Motor neuron (in vitro differentiated cells): ENCODE measurements around the gene ANKFN1. TPM values are rescaled to one million over a fixed set of nuclear protein-coding genes. Genes with fewer than 3 reads are reported as not detected.
A peak's percentile ranks its signal among the peaks of the same experiment; 100 is the strongest.

Experiments
- ATAC-seq, 8 experiments: fragments of 200-7000 bp; cut with Tn5 transposase; replicated peaks in 6 of 8; 2 replicates each; pipeline ENCODE4 v1.8.0; 2021; ENCODE audit warnings: mild to moderate bottlenecking in 8 of 8, moderate library complexity in 8 of 8
- H3K27ac ChIP-seq, 2 donors: fragments of 250-450 bp; sonication (Bioruptor Pico); 2 replicates each; pipeline ENCODE4 v1.9.0; 2021; ENCODE audit warnings: antibody characterized with exemption in 2 of 2, mild to moderate bottlenecking in 2 of 2, moderate library complexity in 1 of 2
- H3K4me1 ChIP-seq, 2 donors: fragments of 250-450 bp; sonication (Bioruptor Pico); replicated peaks in 1 of 2; 2 replicates each; pipeline ENCODE4 v1.6.1; 2021; ENCODE audit warnings: antibody characterized with exemption in 2 of 2, mild to moderate bottlenecking in 2 of 2, moderate library complexity in 1 of 2
- H3K4me3 ChIP-seq, 5 donors: fragments of 250-450 bp; sonication (Bioruptor Pico); 2 replicates each; pipeline ENCODE4 v1.9.0; 2021; ENCODE audit warnings: antibody characterized with exemption in 5 of 5, mild to moderate bottlenecking in 5 of 5, moderate library complexity in 4 of 5
- WGBS, 10 experiments: fragments of 450-650 bp; shearing (Covaris generic); methylation state at CpG; one replicate each; pipeline ENCODE4 v1.0.0; 2022; 5-methylcytosine and 5-hydroxymethylcytosine counted together
- in situ Hi-C, 9 experiments: fragments of 400-800 bp; cut with MboI; loops; one replicate each; pipeline ENCODE4 v1.15.0; 2021; ENCODE audit warnings: low sequenced_read_pairs in 9 of 9, low pct_unique_long_range_greater_than_20kb in 2 of 9; ENCODE audit not compliant: unreplicated experiment in 9 of 9
- total RNA-seq, 8 experiments: library from RNA; unstranded; fragments of 300-600 nt; gene quantifications; 2 replicates each; pipeline versions ENCODE4 v1.2.3 to v1.2.4, GENCODE V29; 2022

Gene ANKFN1
- total RNA-seq, 8 experiments from 2014 or later: 0.35 to 19.2 (median 1.1) TPM; not detected in 1

- WGBS, 10 experiments: 80 to 100% (median 86%) methylated on average over 1 of the region's 1 CpG; no CpG with 5 or more reads in 7 of the 10 experiments
- Histone ChIP-seq H3K4me3 (no peak overlapping the region), H3K4me1 (peaks cover 24 to 32% of the 10 kb centered on the region in 2 donors), H3K27ac (no peak overlapping the region)
- in situ Hi-C loops: no loop called here
- ATAC-seq: no peak
Observed at GRCh38 chr17:56173026-56173425, 19.8 kb downstream of the ANKFN1 start.

- H3K4me3 ChIP-seq: no peak overlapping the region
- H3K27ac ChIP-seq: peak overlapping the region in 1 of 2 donors; percentile 20
- peaks cover 24 to 32% of the 10 kb centered on the region in 2 donors for H3K4me1 ChIP-seq
- in situ Hi-C loops: no loop called here
- ATAC-seq: peak; percentile 55 to 95 (median 90)
- WGBS, 10 experiments: 0 to 40% (median 5%) methylated on average over 1 to 3 of the region's 3 CpGs; no CpG with 5 or more reads in 2 of the 10 experiments
Observed at GRCh38 chr17:56173958-56174835, 20.9 kb downstream of the ANKFN1 start.

- Histone ChIP-seq H3K4me1 (peaks cover 24 to 32% of the 10 kb centered on the region in 2 donors), H3K27ac (no peak overlapping the region), H3K4me3 (no peak overlapping the region)
- in situ Hi-C loops: no loop called here
- ATAC-seq: peak in 3 of 8 experiments; percentile 25 to 50 (median 34)
- 50 to 100% (median 87%) methylated on average over 1 to 2 of the region's 2 CpGs; no CpG with 5 or more reads in 2 of the 10 experiments for WGBS, 10 experiments
Observed at GRCh38 chr17:56175299-56175955, 22.2 kb downstream of the ANKFN1 start.

- Histone ChIP-seq H3K4me1 (peaks cover 22 to 28% of the 10 kb centered on the region in 2 donors), H3K27ac (no peak overlapping the region), H3K4me3 (no peak overlapping the region)
- in situ Hi-C loops: no loop called here
- peak in 2 of 8 experiments; percentile 24 to 45 for ATAC-seq
- WGBS, 10 experiments: 7 to 82% (median 57%) methylated on average over 1 to 4 of the region's 4 CpGs; no CpG with 5 or more reads in 3 of the 10 experiments
Observed at GRCh38 chr17:56176091-56176490, 22.8 kb downstream of the ANKFN1 start.

- no peak for ATAC-seq
- Histone ChIP-seq H3K4me1 (peaks cover 21 to 24% of the 10 kb centered on the region in 2 donors), H3K27ac (no peak overlapping the region), H3K4me3 (no peak overlapping the region)
- WGBS, 10 experiments: 67 to 100% (median 94%) methylated on average over 1 to 2 of the region's 2 CpGs
- in situ Hi-C loops: no loop called here
Observed at GRCh38 chr17:56177361-56177760, 24.1 kb downstream of the ANKFN1 start.

GRCh38 chr17:56178203-56178602, 24.9 kb downstream of the ANKFN1 start:
- in situ Hi-C loops: no loop called here
- WGBS, 10 experiments: 61 to 100% (median 83%) methylated on average over 2 to 5 of the region's 5 CpGs; no CpG with 5 or more reads in 1 of the 10 experiments
- Histone ChIP-seq H3K4me3 (no peak overlapping the region), H3K27ac (no peak overlapping the region), H3K4me1 (peaks cover 21 to 24% of the 10 kb centered on the region in 2 donors)
- no peak for ATAC-seq

- H3K27ac ChIP-seq: no peak overlapping the region
- ATAC-seq: no peak
- no peak overlapping the region for H3K4me3 ChIP-seq
- no peaks in the 10 kb centered on the region for H3K4me1 ChIP-seq
- 0 to 100% (median 86%) methylated on average over 1 of the region's 1 CpG; no CpG with 5 or more reads in 1 of the 10 experiments for WGBS, 10 experiments
- in situ Hi-C loops: no loop called here
Observed at GRCh38 chr17:56182081-56182480, 28.8 kb downstream of the ANKFN1 start.

GRCh38 chr17:56184650-56185049, 31.4 kb downstream of the ANKFN1 start:
- no peak for ATAC-seq
- WGBS, 10 experiments: 50 to 100% (median 86%) methylated on average over 1 to 6 of the region's 6 CpGs; no CpG with 5 or more reads in 2 of the 10 experiments

GRCh38 chr17:56185491-56186221, 32.4 kb downstream of the ANKFN1 start:
- WGBS, 10 experiments: 48 to 81% (median 60%) methylated on average over 1 to 6 of the region's 6 CpGs; no CpG with 5 or more reads in 1 of the 10 experiments
- no peak for ATAC-seq
- in situ Hi-C loops: no loop called here

More at GRCh38 chr17:56184650-56185049, 31.4 kb downstream of the ANKFN1 start:
- in situ Hi-C loops: no loop called here
- Histone ChIP-seq H3K4me1 (no peaks in the 10 kb centered on the region), H3K4me3 (no peak overlapping the region), H3K27ac (no peak overlapping the region)

GRCh38 chr17:56186222-56186786, 33.0 kb downstream of the ANKFN1 start:
- no peaks in the 10 kb centered on the region for H3K4me1 ChIP-seq
- no peak overlapping the region for H3K27ac ChIP-seq
- in situ Hi-C loops: no loop called here
- no peak overlapping the region for H3K4me3 ChIP-seq
- no peak for ATAC-seq
- WGBS, 10 experiments: 22 to 94% (median 90%) methylated on average over 1 to 6 of the region's 7 CpGs; no CpG with 5 or more reads in 1 of the 10 experiments

More at GRCh38 chr17:56185491-56186221, 32.4 kb downstream of the ANKFN1 start:
- H3K4me3 ChIP-seq: no peak overlapping the region
- H3K4me1 ChIP-seq: no peaks in the 10 kb centered on the region
- H3K27ac ChIP-seq: no peak overlapping the region

GRCh38 chr17:56203430-56203829, 50.2 kb downstream of the ANKFN1 start:
- no peak for ATAC-seq
- Histone ChIP-seq H3K27ac (no peak overlapping the region), H3K4me1 (no peaks in the 10 kb centered on the region), H3K4me3 (no peak overlapping the region)
- in situ Hi-C loops: no loop called here
- 28 to 91% (median 70%) methylated on average over 2 to 5 of the region's 5 CpGs; no CpG with 5 or more reads in 1 of the 10 experiments for WGBS, 10 experiments

- ATAC-seq: no peak
- Histone ChIP-seq H3K4me1 (no peaks in the 10 kb centered on the region), H3K27ac (no peak overlapping the region), H3K4me3 (no peak overlapping the region)
- 70 to 100% (median 89%) methylated on average over 1 to 5 of the region's 6 CpGs; no CpG with 5 or more reads in 1 of the 10 experiments for WGBS, 10 experiments
- in situ Hi-C loops: no loop called here
Observed at GRCh38 chr17:56206351-56206750, 53.1 kb downstream of the ANKFN1 start.
